Smooth muscle cell (in vitro differentiated cells): ENCODE data around the gene RPS15. TPM values are rescaled to one million over a fixed set of nuclear protein-coding genes. Genes with fewer than 3 reads are reported as not detected.

Source experiments
- DNase-seq: peaks from one replicate; lab custom pipeline; 2025; ENCODE audit not compliant: unreplicated experiment; lab: John Stamatoyannopoulos, UW
- H2AFZ ChIP-seq: fragments of 200-600 bp; sonication (generic); 2 replicates; pipeline ENCODE4 v1.6.0; 2016; ENCODE audit warnings: antibody characterized with exemption, low read depth, mild to moderate bottlenecking
- H3F3A ChIP-seq: fragments of 200-600 bp; sonication (generic); 2 replicates; pipeline ENCODE4 v1.6.0; 2017; ENCODE audit warnings: antibody characterized with exemption, low read depth
- H3K27ac ChIP-seq: fragments of 200-600 bp; sonication (generic); 2 replicates; pipeline ENCODE4 v1.5.1; 2016; ENCODE audit warnings: low read depth, mild to moderate bottlenecking
- H3K27me3 ChIP-seq: fragments of 200-600 bp; sonication (generic); 2 replicates; pipeline ENCODE4 v1.6.1; 2016; ENCODE audit warnings: low read depth, mild to moderate bottlenecking
- H3K36me3 ChIP-seq: fragments of 200-600 bp; sonication (generic); 2 replicates; pipeline ENCODE4 v1.5.1; 2016; ENCODE audit warnings: low read depth
- H3K4me1 ChIP-seq: fragments of 200-600 bp; sonication (generic); 2 replicates; pipeline ENCODE4 v1.5.1; 2016; ENCODE audit warnings: low read depth
- H3K4me2 ChIP-seq: fragments of 200-600 bp; sonication (generic); 2 replicates; pipeline ENCODE4 v1.6.0; 2016; ENCODE audit warnings: mild to moderate bottlenecking
- H3K4me3 ChIP-seq: fragments of 200-600 bp; sonication (generic); 2 replicates; pipeline ENCODE4 v1.5.1; 2016; ENCODE audit warnings: mild to moderate bottlenecking
- H3K79me2 ChIP-seq: fragments of 200-600 bp; sonication (generic); 2 replicates; pipeline ENCODE4 v1.6.0; 2016; ENCODE audit warnings: low read depth, mild to moderate bottlenecking
- H3K9ac ChIP-seq: fragments of 200-600 bp; sonication (generic); 2 replicates; pipeline ENCODE4 v1.6.0; 2016; ENCODE audit warnings: low read depth
- H3K9me3 ChIP-seq: fragments of 200-600 bp; sonication (generic); replicated peaks from 2 replicates; pipeline ENCODE4 v1.5.1; 2016; ENCODE audit warnings: low read depth
- H4K20me1 ChIP-seq: fragments of 200-600 bp; sonication (generic); 2 replicates; pipeline ENCODE4 v1.6.0; 2016; ENCODE audit warnings: low read depth
- WGBS: methylation state at CpG from one replicate; pipeline ENCODE4 v1.1.7; 2016; ENCODE audit warnings: low lambda C conversion rate; 5-methylcytosine and 5-hydroxymethylcytosine counted together
- polyA plus RNA-seq: library from polyadenylated mRNA; unstranded; fragments of >200 nt; fragmentation: Nextera tagmentation; extraction: Ambion mirVana; gene quantifications from 2 replicates; pipeline ENCODE4 v1.2.1, GENCODE V29; 2016
- total RNA-seq: library from RNA; depleted of rRNA; stranded (reverse); fragments of >200 nt; gene quantifications from 2 replicates; pipeline ENCODE4 v1.2.3, GENCODE V29; 2014
- TF ChIP-seq, protein P1 (sequence below): fragments of 200-600 bp; sonication (generic); IDR thresholded peaks from 2 replicates; pipeline ENCODE4 v1.5.1; 2017; ENCODE audit warnings: borderline replicate concordance, mild to moderate bottlenecking, antibody characterized with exemption; ENCODE audit not compliant: insufficient read depth, poor library complexity, severe bottlenecking

RPS15 gene
- total and polyA plus RNA-seq, 2 experiments from 2014 or later = 1,180 to 2,744 TPM

DNA sequence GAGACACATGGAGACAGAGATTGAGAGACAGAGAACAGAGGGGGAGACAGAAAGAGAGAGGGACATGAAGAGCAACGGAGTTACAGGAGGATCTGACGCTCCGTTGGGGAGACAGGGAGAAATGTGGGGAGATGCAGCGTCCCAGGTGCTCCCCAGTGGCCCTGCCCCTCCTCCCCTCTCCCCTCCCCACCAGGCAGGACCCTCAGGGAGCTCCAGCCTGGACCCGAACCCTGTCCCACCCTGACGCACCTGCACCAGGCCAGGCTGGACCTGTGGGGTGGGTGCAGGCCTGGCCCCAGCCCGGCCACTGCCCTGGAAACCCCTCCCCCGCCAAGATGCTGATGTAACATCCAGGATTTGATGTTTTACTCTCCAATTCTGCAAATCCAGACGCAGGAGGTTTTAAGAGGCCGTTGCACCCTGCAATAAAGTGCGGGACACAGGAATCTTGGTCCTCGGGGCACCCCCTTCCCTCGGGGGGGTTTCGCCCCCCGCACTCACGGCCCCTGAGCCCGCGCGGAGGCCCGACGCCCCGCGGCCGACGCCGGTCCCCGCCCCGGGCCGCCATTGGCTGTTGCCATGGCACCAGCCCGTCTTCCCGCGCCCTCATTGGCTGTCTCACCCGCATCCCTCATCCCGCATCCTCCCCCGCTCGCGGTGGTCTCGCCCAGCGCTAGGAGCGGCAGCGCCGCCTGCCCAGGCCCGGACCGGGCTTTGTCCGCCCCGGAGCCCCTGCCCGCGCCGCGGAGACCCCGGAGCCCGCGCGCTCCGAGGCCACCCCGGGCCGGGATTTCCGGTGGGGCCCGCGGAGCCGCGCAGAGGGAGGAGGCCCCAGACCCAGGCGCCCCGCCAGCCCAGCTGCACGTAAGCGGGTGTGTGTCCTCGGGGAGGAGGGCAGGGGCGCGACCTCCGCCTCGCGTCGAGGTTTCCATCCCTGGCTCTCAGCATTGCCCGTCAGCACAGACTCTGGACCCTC, 11.6 kb downstream of the RPS15 start, which contains the start of gene APC2:
Gene APC2, plus strand, starts transcription at position 655 of the 976 bp plus-strand sequence. CDS start 2,881 bp downstream, outside the sequence.
- H3K4me1 ChIP-seq = peaks cover 19% of the 10 kb centered on the region
- no peaks in the 10 kb centered on the region for H3K79me2 ChIP-seq
- H3K4me2 ChIP-seq = peak within 1 kb of the TSS; percentile 39
- H3K27ac ChIP-seq = no peak within 1 kb of the TSS
- WGBS = 21% methylated on average over 27 of the region's 74 CpGs
- no peaks in the 10 kb centered on the region for H3K36me3 ChIP-seq
- H3F3A ChIP-seq = no peaks in the 10 kb centered on the region
- no peak for DNase-seq
- TF ChIP-seq, protein P1, sequence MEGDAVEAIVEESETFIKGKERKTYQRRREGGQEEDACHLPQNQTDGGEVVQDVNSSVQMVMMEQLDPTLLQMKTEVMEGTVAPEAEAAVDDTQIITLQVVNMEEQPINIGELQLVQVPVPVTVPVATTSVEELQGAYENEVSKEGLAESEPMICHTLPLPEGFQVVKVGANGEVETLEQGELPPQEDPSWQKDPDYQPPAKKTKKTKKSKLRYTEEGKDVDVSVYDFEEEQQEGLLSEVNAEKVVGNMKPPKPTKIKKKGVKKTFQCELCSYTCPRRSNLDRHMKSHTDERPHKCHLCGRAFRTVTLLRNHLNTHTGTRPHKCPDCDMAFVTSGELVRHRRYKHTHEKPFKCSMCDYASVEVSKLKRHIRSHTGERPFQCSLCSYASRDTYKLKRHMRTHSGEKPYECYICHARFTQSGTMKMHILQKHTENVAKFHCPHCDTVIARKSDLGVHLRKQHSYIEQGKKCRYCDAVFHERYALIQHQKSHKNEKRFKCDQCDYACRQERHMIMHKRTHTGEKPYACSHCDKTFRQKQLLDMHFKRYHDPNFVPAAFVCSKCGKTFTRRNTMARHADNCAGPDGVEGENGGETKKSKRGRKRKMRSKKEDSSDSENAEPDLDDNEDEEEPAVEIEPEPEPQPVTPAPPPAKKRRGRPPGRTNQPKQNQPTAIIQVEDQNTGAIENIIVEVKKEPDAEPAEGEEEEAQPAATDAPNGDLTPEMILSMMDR = no peak
- H2AFZ ChIP-seq = no peak within 1 kb of the TSS
- peaks cover 92% of the 10 kb centered on the region for H3K27me3 ChIP-seq
- peaks cover 25% of the 10 kb centered on the region for H4K20me1 ChIP-seq
- H3K9me3 ChIP-seq = no peaks in the 10 kb centered on the region
- no peak within 1 kb of the TSS for H3K9ac ChIP-seq
- no peak within 1 kb of the TSS for H3K4me3 ChIP-seq

DNA sequence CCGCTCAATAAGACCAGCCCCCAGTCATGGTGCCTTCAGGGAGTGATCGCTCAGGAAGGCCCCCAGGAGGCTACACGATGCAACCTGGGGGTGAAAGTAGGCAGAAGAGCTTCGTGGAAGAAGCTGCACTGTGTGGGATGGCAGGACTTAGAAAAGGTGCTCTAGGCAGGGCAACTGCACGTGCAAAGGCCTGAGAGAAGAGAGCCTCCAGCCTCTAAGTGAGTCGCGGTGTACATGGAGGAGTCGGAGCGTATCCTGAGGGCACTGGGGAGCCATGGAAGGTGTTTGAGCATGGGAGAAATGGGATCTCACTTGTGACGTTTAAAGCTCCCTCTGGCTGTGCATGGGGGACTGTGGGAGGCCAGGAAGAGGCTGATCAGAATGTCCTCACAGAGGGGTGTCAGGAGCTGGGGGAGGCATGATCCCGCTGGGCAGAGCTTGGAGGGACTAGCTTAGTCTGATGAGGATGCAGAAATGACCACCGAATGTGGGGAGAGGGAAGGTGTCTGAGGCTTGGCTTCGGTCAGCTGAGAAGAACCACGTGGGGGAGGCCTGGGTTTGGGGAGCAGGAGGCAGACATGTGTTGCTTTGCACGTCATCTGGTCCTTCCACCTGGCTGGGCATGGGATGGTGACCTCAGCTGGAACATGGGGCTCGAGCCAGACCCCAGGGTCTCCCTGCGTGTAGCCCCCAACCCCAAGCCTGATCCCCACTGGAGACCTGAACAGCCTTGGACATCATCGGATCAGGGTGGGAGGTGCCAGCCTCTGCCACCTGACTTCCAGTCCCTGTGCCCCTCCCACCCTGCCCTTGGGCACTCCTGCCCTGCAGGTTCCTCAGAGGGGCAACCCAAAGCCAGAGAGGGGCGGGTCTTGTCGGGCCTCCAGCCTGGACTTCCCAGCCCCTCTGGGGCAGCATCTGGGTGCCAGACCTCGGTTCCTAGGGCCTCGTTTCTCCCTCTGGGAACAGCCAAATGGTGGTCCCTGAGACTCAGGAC, 12.8 kb downstream of the RPS15 start:
- TF ChIP-seq, protein P1 = no peak
- Histone ChIP-seq H3K27me3 (peaks cover 94% of the 10 kb centered on the region), H3K9ac (no peak overlapping the region), H4K20me1 (peaks cover 19% of the 10 kb centered on the region), H3K79me2 (no peaks in the 10 kb centered on the region), H3K4me1 (peaks cover 19% of the 10 kb centered on the region), H3K36me3 (no peaks in the 10 kb centered on the region), H3K4me3 (no peak overlapping the region), H2AFZ (no peak overlapping the region), H3F3A (no peaks in the 10 kb centered on the region), H3K27ac (no peak overlapping the region), H3K9me3 (no peaks in the 10 kb centered on the region), H3K4me2 (no peak overlapping the region)
- WGBS = 74% methylated on average over 22 of the region's 22 CpGs
- DNase-seq = no peak

DNA sequence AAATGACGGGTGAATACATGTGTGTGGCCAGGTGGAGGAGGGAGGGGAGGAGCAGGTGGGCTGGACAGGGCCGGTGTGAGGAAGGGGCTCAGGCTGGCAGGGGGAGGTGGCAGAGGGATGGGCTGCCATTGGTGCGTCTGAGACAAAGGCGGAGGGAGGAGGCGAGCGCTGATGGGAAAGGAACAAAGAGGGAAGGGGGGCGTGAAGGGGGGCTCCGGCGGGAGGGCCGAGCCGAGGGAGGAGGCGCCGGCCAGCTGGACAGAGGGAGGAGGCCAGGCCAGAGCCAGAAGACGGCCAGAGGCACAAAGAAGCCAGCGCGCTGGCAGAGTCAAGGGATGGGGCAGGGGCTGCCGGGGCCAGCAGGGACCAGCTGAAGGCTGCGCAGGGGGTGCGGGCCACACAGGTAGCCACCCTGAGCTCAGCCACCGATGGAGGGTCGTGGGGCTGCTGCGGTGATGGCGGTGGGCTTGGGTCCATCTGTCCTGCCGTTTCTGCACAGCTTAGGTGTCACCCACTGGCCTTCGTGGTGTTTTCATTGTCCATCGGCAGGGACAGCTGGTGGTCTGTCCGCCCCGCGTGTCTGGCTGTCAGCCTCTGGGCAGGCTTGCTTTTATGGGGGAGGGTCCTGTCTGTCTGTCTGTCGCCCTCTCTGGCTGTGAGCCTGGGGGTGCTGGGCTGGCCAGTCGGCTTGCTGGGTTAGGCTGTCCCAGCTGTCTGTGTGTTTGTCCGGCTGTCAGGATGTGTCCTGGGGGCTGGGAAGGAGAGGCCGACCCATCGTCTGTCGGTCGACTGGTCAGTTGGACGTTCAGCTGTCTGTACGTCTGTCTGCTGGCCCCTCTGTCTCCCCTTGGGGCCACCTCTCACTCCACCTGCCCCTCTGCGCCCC, 14.0 kb downstream of the RPS15 start:
- Histone ChIP-seq H3K9me3 (no peaks in the 10 kb centered on the region), H3F3A (no peaks in the 10 kb centered on the region), H3K27ac (no peak overlapping the region), H2AFZ (no peak overlapping the region), H3K4me3 (no peak overlapping the region), H3K4me2 (no peak overlapping the region), H4K20me1 (peaks cover 11% of the 10 kb centered on the region), H3K4me1 (peaks cover 11% of the 10 kb centered on the region), H3K9ac (no peak overlapping the region), H3K36me3 (no peaks in the 10 kb centered on the region), H3K27me3 (peaks cover 90% of the 10 kb centered on the region), H3K79me2 (no peaks in the 10 kb centered on the region)
- WGBS = 80% methylated on average over 23 of the region's 39 CpGs
- DNase-seq = no peak
- TF ChIP-seq, protein P1 = no peak
